GM12801 (cell line): ENCODE measurements around the gene PILRA.

Source experiments
- TF ChIP-seq, protein P1 (sequence below): IDR thresholded peaks from one replicate; pipeline ENCODE4 v1.5.1; 2011; ENCODE audit warnings: control low read depth; ENCODE audit not compliant: insufficient read length; ENCODE audit errors: extremely low read depth

PILRA gene

DNA sequence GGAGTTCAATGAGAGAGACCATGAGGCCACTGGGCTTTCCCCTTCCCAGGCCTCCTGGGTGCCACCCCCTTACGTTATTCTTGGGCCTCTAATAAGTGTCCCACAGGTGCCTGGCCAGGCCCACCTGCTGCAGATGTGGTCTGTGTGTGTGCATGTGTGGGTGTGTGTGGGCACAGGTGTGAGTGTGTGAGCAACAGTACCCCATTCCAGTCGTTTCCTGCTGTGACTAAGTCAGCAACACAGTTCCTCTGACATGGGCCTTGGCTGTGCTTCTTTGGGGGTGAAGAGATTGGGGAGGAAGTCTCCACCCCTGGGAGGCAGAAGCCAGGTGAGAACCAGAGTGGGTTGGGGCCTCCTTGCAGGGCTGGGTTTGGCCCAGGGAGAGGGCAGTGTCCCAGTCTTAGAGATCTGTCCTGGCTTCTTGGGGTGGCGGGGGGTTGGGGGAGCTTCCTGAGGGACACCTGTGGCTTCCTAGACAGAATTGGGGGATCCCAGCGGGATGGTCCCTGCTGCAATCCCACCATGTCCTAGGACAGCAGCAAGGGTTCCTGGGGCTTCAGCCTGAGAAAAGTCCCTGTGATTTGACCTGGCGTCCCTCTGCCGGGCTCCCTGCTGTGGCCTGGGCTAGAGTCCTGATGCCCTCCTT, 19.5 kb upstream of the PILRA start:
- TF ChIP-seq, protein P1, sequence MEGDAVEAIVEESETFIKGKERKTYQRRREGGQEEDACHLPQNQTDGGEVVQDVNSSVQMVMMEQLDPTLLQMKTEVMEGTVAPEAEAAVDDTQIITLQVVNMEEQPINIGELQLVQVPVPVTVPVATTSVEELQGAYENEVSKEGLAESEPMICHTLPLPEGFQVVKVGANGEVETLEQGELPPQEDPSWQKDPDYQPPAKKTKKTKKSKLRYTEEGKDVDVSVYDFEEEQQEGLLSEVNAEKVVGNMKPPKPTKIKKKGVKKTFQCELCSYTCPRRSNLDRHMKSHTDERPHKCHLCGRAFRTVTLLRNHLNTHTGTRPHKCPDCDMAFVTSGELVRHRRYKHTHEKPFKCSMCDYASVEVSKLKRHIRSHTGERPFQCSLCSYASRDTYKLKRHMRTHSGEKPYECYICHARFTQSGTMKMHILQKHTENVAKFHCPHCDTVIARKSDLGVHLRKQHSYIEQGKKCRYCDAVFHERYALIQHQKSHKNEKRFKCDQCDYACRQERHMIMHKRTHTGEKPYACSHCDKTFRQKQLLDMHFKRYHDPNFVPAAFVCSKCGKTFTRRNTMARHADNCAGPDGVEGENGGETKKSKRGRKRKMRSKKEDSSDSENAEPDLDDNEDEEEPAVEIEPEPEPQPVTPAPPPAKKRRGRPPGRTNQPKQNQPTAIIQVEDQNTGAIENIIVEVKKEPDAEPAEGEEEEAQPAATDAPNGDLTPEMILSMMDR = no peak

DNA sequence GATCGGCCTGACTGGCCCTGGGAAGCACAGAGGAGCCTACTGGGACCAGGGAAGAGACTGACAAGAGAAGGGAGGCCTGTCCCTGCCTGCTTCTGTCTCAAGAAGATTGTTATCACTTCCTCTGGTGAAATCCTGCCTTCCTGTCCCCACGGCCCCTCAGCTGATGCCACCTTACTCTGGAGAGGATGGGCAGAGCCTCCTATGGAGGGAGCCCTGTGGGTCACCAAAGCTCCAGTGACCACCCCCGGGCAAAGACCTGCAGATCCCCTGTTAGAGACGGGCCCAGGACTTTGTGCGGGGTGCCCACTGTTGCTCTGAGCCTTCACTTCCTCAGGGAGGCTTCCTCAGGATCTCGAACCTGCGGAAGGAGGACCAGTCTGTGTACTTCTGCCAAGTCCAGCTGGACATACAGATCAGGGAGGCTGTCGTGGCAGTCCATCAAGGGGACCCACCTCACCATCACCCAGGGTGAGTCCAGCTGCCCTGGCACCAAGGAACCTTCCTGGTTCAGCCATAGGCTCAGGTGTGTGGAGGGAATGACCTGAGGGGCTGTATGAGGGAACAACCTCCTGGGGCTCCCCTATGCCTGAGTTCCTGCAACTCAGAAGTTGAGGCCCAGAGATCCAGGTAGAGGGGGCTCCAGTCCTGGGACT, 16.7 kb upstream of the PILRA start:
- TF ChIP-seq, protein P1 = no peak

DNA sequence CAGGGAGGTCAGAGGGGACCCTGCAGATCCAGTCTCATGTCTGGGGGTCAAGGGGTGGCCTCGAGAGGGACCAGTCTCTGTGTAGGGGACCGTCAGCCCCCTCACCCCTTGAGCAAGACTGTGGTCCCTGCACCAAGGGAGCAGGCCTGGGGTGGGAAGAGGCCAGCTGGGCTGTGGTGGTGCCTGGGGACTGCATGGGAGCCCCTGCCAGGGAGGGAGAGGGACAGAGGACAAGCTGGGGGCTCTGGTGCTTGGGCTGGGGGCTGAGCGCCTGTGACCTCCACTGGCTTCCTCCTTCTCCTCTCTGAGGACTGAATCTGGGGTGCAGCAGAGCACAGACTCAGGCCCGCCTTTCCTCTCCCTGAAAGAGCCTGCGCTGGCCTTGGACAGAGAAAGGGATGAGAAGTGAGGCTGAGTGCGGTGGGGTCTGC, 16.1 kb upstream of the PILRA start:
- TF ChIP-seq, protein P1 = no peak

DNA sequence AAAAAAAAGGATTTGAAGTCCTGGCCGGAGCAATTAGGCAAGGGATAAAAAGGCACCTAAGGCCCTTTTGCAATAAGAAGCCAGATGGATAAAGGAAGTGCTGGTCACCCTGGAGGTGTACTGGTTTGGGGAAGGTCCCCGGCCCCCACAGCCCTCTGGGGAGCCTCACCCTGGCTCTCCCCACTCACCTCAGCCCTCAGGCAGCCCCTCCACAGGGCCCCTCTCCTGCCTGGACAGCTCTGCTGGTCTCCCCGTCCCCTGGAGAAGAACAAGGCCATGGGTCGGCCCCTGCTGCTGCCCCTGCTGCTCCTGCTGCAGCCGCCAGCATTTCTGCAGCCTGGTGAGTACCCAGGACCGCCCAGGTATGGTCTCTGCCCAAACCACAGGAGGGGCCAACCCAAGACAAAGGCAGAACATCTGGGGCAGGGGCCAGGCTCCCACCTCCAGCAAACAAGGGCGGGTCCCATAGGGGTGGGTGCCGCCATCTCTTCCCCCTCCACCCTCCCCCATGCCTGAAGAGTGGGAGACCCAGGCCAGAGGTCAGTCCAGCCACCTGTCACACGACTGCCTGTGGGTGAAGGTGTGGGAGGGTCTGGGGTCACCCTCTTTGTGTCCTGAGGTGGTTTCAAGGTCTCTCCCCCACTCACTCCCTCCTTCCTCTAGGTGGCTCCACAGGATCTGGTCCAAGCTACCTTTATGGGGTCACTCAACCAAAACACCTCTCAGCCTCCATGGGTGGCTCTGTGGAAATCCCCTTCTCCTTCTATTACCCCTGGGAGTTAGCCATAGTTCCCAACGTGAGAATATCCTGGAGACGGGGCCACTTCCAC, 15.0 kb upstream of the PILRA start, which contains the start of gene PILRB:
Gene PILRB (plus strand): TSS at position 91 of the 830 bp plus-strand sequence. CDS start 186 bp downstream, at position 277.
- TF ChIP-seq, protein P1 = no peak

DNA sequence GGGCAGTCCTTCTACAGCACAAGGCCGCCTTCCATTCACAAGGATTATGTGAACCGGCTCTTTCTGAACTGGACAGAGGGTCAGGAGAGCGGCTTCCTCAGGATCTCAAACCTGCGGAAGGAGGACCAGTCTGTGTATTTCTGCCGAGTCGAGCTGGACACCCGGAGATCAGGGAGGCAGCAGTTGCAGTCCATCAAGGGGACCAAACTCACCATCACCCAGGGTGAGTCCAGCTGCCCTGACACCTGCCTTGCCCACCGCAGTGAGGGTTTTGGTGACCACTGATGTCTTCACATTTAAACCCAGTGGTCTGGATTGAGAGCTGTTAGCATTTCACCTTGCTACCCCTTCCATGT, 14.5 kb upstream of the PILRA start:
- TF ChIP-seq, protein P1 = no peak

DNA sequence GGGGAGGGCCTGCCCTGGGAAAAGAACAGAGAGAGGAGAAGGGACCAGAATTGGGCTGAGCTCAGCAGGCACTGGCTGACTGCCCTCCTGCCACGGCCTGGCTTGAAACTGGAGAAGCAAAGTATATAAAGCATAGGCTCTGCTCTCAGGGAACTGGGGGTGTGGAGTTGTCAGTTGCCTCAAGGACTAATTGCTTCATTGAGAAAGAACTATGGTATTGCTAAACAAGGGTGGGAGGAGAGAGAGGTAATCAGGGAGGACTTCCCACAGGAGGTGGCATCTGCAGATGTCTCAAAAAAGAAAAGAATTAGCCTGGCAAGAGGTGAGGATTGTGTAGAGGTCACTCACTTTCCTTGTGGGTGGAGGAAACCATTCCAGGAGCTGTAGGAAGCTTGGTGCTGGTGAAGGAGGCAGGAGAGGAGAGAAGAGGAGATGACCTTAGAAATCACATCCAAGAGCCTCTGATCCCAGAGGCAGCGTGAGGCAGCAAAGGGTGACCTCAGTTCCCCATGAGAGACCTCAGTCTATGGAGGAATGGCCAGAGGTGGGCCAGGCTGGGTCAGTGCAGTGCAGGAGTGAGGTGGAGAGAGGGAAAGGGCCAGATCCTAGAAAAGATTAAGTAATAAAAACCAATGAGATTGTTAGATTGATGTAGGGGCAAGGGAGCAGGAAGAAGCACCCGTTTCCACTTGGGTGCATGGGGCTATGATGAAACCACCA, 13.0 kb upstream of the PILRA start:
- TF ChIP-seq, protein P1 = no peak

DNA sequence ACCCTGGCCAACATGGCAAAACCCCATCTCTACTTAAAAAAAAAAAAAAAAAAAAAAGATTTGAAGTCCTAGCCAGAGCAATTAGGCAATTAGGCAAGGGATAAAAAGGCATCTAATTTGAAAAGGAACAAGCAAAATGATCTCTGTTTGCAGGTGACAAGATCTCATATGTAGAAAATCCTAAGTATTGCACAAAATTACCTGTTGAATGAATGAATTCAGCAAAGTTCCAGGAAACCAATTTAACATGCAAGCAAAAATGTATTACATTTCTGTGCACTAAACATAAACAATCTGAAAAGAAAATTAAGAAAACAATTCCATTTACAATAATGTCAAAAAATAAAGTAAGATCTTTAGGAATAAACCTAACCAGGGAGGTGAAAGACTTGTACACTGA, 10.2 kb upstream of the PILRA start:
- TF ChIP-seq, protein P1 = no peak
